Keratinocyte (primary cell): ENCODE data around the gene OR8B8. TPM values are rescaled to one million over a fixed set of nuclear protein-coding genes. Genes with fewer than 3 reads are reported as not detected.

Experiments used
- polyA plus RNA-seq, 5 experiments: library from polyadenylated mRNA; depleted of rRNA in 3 of 5; stranded (reverse) in 3 of 5; stranded (forward) in 1 of 5; unstranded in 1 of 5; fragments of >200 nt; gene quantifications; 1 replicate in 1 of 5; 2 replicates in 3 of 5; 3 replicates in 1 of 5; pipeline versions ENCODE4 v1.2.1 to v1.2.3, GENCODE V29; 2011 to 2012; ENCODE audit warnings: missing spikeins in 2 of 5, low read depth in 1 of 5, low replicate concordance in 1 of 5

Gene OR8B8
- polyA plus RNA-seq, 1 donor (not counting 4 experiments of a cell fraction or from before 2014, with no cell fraction given), result not detected

Other genes with a start within 250 kb of the OR8B8 start
- not detected in 3 replicates for gene OR8G1, start 204.6 kb downstream of the OR8B8 start, polyA plus RNA-seq
- 0.06 TPM in 1 of 3 replicates, not detected in the others for gene OR8G5, start 189.3 kb downstream of the OR8B8 start, polyA plus RNA-seq
- not detected in 3 replicates for gene OR8D1, start 131.7 kb downstream of the OR8B8 start, polyA plus RNA-seq
- not detected in 3 replicates for gene OR8D2, start 125.5 kb downstream of the OR8B8 start, polyA plus RNA-seq
- not detected in 3 replicates for gene OR8B2, start 61.2 kb downstream of the OR8B8 start, polyA plus RNA-seq
- not detected in 3 replicates for gene OR8B3, start 46.7 kb downstream of the OR8B8 start, polyA plus RNA-seq
- not detected in 3 replicates for gene OR8B4, start 20.8 kb downstream of the OR8B8 start, polyA plus RNA-seq
- not detected in 3 replicates for gene OR8B12, start 98.0 kb upstream of the OR8B8 start, polyA plus RNA-seq
- not detected in 3 replicates for gene OR8A1, start 124.3 kb upstream of the OR8B8 start, polyA plus RNA-seq
- not detected in 3 replicates for gene PANX3, start 165.7 kb upstream of the OR8B8 start, polyA plus RNA-seq
- 28.5 to 40.2 TPM (median 32.6 TPM) in 3 replicates for gene TBRG1, start 177.2 kb upstream of the OR8B8 start, polyA plus RNA-seq
- gene SIAE, start 228.0 kb upstream of the OR8B8 start, polyA plus RNA-seq, result 16.2 to 44.7 TPM (median 26.6 TPM) in 3 replicates
- gene SPA17, start 228.2 kb upstream of the OR8B8 start, polyA plus RNA-seq, result 10.0 to 19.5 TPM (median 16.8 TPM) in 3 replicates